ENCODE results near the gene CXCL16.
A peak's percentile ranks its signal among the peaks of the same experiment; 100 is the strongest.

CXCL16 gene

GRCh38 chr17:4766723-4767122 is 27.0 kb upstream of the CXCL16 start:
- no peak overlapping the region for H3K27ac Mint-ChIP-seq
- no peak for DNase-seq (ENCODE audit: low spot score in 2 of 2)

GRCh38 chr17:4766201-4766600 is 26.5 kb upstream of the CXCL16 start:
- no peak overlapping the region for H3K4me3 Mint-ChIP-seq
- no peaks in the 10 kb centered on the region for H3K36me3 Mint-ChIP-seq
- no peaks in the 10 kb centered on the region for H3K9me3 Mint-ChIP-seq
- ATAC-seq: no peak
- H3K4me1 Mint-ChIP-seq: no peaks in the 10 kb centered on the region
- H3K27ac Mint-ChIP-seq: no peak overlapping the region
- DNase-seq (ENCODE audit: low spot score in 2 of 2): no peak

More at GRCh38 chr17:4766723-4767122, 27.0 kb upstream of the CXCL16 start:
- no peak overlapping the region for H3K4me3 Mint-ChIP-seq
- H3K9me3 Mint-ChIP-seq: no peaks in the 10 kb centered on the region
- H3K4me1 Mint-ChIP-seq: peaks cover 4% of the 10 kb centered on the region
- H3K36me3 Mint-ChIP-seq: no peaks in the 10 kb centered on the region
- no peak for ATAC-seq

GRCh38 chr17:4764595-4764994 is 24.9 kb upstream of the CXCL16 start:
- Mint-ChIP-seq H3K4me3 (no peak overlapping the region), H3K9me3 (no peaks in the 10 kb centered on the region), H3K4me1 (no peaks in the 10 kb centered on the region), H3K36me3 (no peaks in the 10 kb centered on the region), H3K27ac (no peak overlapping the region)
- no peak for DNase-seq (ENCODE audit: low spot score in 2 of 2)
- ATAC-seq: no peak

GRCh38 chr17:4759776-4760236 is 20.1 kb upstream of the CXCL16 start:
- no peak overlapping the region for H3K4me3 Mint-ChIP-seq
- H3K4me1 Mint-ChIP-seq: no peaks in the 10 kb centered on the region
- no peak for ATAC-seq
- no peaks in the 10 kb centered on the region for H3K9me3 Mint-ChIP-seq
- no peak overlapping the region for H3K27ac Mint-ChIP-seq
- no peak for DNase-seq (ENCODE audit: low spot score in 2 of 2)
- no peaks in the 10 kb centered on the region for H3K36me3 Mint-ChIP-seq

GRCh38 chr17:4753392-4753791 is 13.7 kb upstream of the CXCL16 start:
- Mint-ChIP-seq H3K4me3 (no peak overlapping the region), H3K9me3 (no peaks in the 10 kb centered on the region), H3K4me1 (peaks cover 2% of the 10 kb centered on the region), H3K27ac (no peak overlapping the region), H3K36me3 (no peaks in the 10 kb centered on the region)
- no peak for DNase-seq (ENCODE audit: low spot score in 2 of 2)
- ATAC-seq: no peak

GRCh38 chr17:4751932-4752331 is 12.2 kb upstream of the CXCL16 start:
- DNase-seq (ENCODE audit: low spot score in 2 of 2): no peak
- H3K9me3 Mint-ChIP-seq: no peaks in the 10 kb centered on the region
- H3K36me3 Mint-ChIP-seq: no peaks in the 10 kb centered on the region
- ATAC-seq: no peak
- H3K4me3 Mint-ChIP-seq: no peak overlapping the region
- H3K4me1 Mint-ChIP-seq: peaks cover 12% of the 10 kb centered on the region
- H3K27ac Mint-ChIP-seq: no peak overlapping the region

GRCh38 chr17:4750606-4751005 is 10.9 kb upstream of the CXCL16 start:
- H3K36me3 Mint-ChIP-seq: no peaks in the 10 kb centered on the region
- H3K4me1 Mint-ChIP-seq: peaks cover 12% of the 10 kb centered on the region
- no peak overlapping the region for H3K27ac Mint-ChIP-seq
- DNase-seq (ENCODE audit: low spot score in 2 of 2) (no peak), ATAC-seq (no peak)
- H3K4me3 Mint-ChIP-seq: no peak overlapping the region
- no peaks in the 10 kb centered on the region for H3K9me3 Mint-ChIP-seq

GRCh38 chr17:4748686-4749085 is 9.0 kb upstream of the CXCL16 start:
- ATAC-seq (no peak), DNase-seq (ENCODE audit: low spot score in 2 of 2) (no peak)
- H3K4me1 Mint-ChIP-seq: peaks cover 12% of the 10 kb centered on the region
- H3K36me3 Mint-ChIP-seq: no peaks in the 10 kb centered on the region
- no peak overlapping the region for H3K27ac Mint-ChIP-seq
- no peaks in the 10 kb centered on the region for H3K9me3 Mint-ChIP-seq
- H3K4me3 Mint-ChIP-seq: peak overlapping the region; percentile 51

GRCh38 chr17:4747847-4748246 is 8.1 kb upstream of the CXCL16 start:
- peaks cover 12% of the 10 kb centered on the region for H3K4me1 Mint-ChIP-seq
- DNase-seq (ENCODE audit: low spot score in 2 of 2): no peak
- peak; percentile 85 for ATAC-seq
- no peaks in the 10 kb centered on the region for H3K9me3 Mint-ChIP-seq
- no peak overlapping the region for H3K27ac Mint-ChIP-seq
- H3K4me3 Mint-ChIP-seq: peak overlapping the region; percentile 51
- no peaks in the 10 kb centered on the region for H3K36me3 Mint-ChIP-seq

- H3K4me3 Mint-ChIP-seq: no peak overlapping the region
- DNase-seq (ENCODE audit: low spot score in 2 of 2) (no peak), ATAC-seq (no peak)
- H3K27ac Mint-ChIP-seq: no peak overlapping the region
- no peaks in the 10 kb centered on the region for H3K9me3 Mint-ChIP-seq
- no peaks in the 10 kb centered on the region for H3K36me3 Mint-ChIP-seq
- peaks cover 15% of the 10 kb centered on the region for H3K4me1 Mint-ChIP-seq
Observed at GRCh38 chr17:4744999-4745969, 5.6 kb upstream of the CXCL16 start.

GRCh38 chr17:4743898-4744297 is 4.2 kb upstream of the CXCL16 start:
- DNase-seq (ENCODE audit: low spot score in 2 of 2): no peak
- Mint-ChIP-seq H3K27ac (no peak overlapping the region), H3K4me1 (peaks cover 23% of the 10 kb centered on the region), H3K36me3 (no peaks in the 10 kb centered on the region), H3K4me3 (no peak overlapping the region), H3K9me3 (no peaks in the 10 kb centered on the region)
- no peak for ATAC-seq

- H3K4me1 Mint-ChIP-seq: peaks cover 25% of the 10 kb centered on the region
- H3K9me3 Mint-ChIP-seq: no peaks in the 10 kb centered on the region
- no peaks in the 10 kb centered on the region for H3K36me3 Mint-ChIP-seq
- H3K4me3 Mint-ChIP-seq: no peak overlapping the region
- no peak overlapping the region for H3K27ac Mint-ChIP-seq
- ATAC-seq (no peak), DNase-seq (ENCODE audit: low spot score in 2 of 2) (no peak)
Observed at GRCh38 chr17:4743216-4743615, 3.5 kb upstream of the CXCL16 start.

GRCh38 chr17:4742629-4743028 is 2.9 kb upstream of the CXCL16 start:
- no peak for ATAC-seq
- Mint-ChIP-seq H3K4me1 (peaks cover 21% of the 10 kb centered on the region), H3K36me3 (no peaks in the 10 kb centered on the region), H3K9me3 (no peaks in the 10 kb centered on the region), H3K27ac (no peak overlapping the region), H3K4me3 (no peak overlapping the region)
- DNase-seq (ENCODE audit: low spot score in 2 of 2): no peak

- no peak overlapping the region for H3K4me3 Mint-ChIP-seq
- H3K4me1 Mint-ChIP-seq: peaks cover 19% of the 10 kb centered on the region
- H3K27ac Mint-ChIP-seq: no peak overlapping the region
- no peaks in the 10 kb centered on the region for H3K9me3 Mint-ChIP-seq
- H3K36me3 Mint-ChIP-seq: no peaks in the 10 kb centered on the region
- DNase-seq (ENCODE audit: low spot score in 2 of 2) (no peak), ATAC-seq (no peak)
Observed at GRCh38 chr17:4742133-4742532, 2.4 kb upstream of the CXCL16 start.

- Mint-ChIP-seq H3K36me3 (no peaks in the 10 kb centered on the region), H3K4me3 (no peak overlapping the region), H3K9me3 (no peaks in the 10 kb centered on the region), H3K27ac (no peak overlapping the region), H3K4me1 (peaks cover 19% of the 10 kb centered on the region)
- ATAC-seq (no peak), DNase-seq (ENCODE audit: low spot score in 2 of 2) (no peak)
Observed at GRCh38 chr17:4741544-4741943, 1.8 kb upstream of the CXCL16 start.

GRCh38 chr17:4740584-4740983 is 856 bp upstream of the CXCL16 start:
- H3K36me3 Mint-ChIP-seq: no peaks in the 10 kb centered on the region
- no peak for ATAC-seq
- H3K27ac Mint-ChIP-seq: peak overlapping the region; percentile 29

More at GRCh38 chr17:4740584-4740983, 856 bp upstream of the CXCL16 start:
- DNase-seq (ENCODE audit: low spot score in 2 of 2): no peak
- Mint-ChIP-seq H3K9me3 (no peaks in the 10 kb centered on the region), H3K4me3 (peak overlapping the region; percentile 76), H3K4me1 (peaks cover 26% of the 10 kb centered on the region)
